ENCODE measurements around the gene D2HGDH.

GRCh38 chr2:241780939-241781569 lies 46.6 kb downstream of the D2HGDH start:
- TF ChIP-seq EZH2 (IDR thresholded peaks at IDR 0.05; ENCODE audit: borderline replicate concordance, low read depth, low read length, poor library complexity, severe bottlenecking): no peak
- no peak for TF ChIP-seq CTCF (conservative IDR thresholded peaks at IDR 0.05; ENCODE audit: low read depth, low read length)
